Panc1 (cell line): Measurements from ENCODE around the gene IL22. TPM values are rescaled to one million over a fixed set of nuclear protein-coding genes. Genes with fewer than 3 reads are reported as not detected.

Experiments used
- ATAC-seq: fragments of 200-7000 bp; cut with Tn5 transposase; 2 replicates; pipeline ENCODE4 v1.9.1; 2020; ENCODE audit warnings: mild to moderate bottlenecking, moderate library complexity
- BruUV-seq: library from RNA; stranded (reverse); fragments of 400-500 nt; replicated peaks from 2 replicates; lab custom pipeline; 2021; lab: Mats Ljungman, UMichigan
- CTCF ChIA-PET: fragments of 300-600 bp; sonication (Branson Sonifier 250); formaldehyde crosslinking; loops from one replicate; lab custom pipeline; 2022; ENCODE audit warnings: antibody characterized with exemption; lab: Charles Lee
- POLR2A ChIA-PET: fragments of 300-600 bp; sonication (Branson Sonifier 250); formaldehyde crosslinking; loops from one replicate; lab custom pipeline; 2022; ENCODE audit warnings: antibody characterized with exemption; lab: Charles Lee
- DNase-seq: peaks from one replicate; pipeline ENCODE4 v3.0.0-alpha.2; 2010; ENCODE audit warnings: low read depth, low spot score
- H3K27ac ChIP-seq: 2 replicates; pipeline ENCODE4 v1.5.1; 2011; ENCODE audit warnings: mild to moderate bottlenecking, low read length, inconsistent platforms
- H3K27me3 ChIP-seq: fragments of 200-500 bp; sonication (Bioruptor generic); 2 replicates; pipeline ENCODE4 v1.6.0; 2014; ENCODE audit warnings: low read length, inconsistent platforms; ENCODE audit not compliant: control insufficient read depth, insufficient read depth
- H3K36me3 ChIP-seq: fragments of 200-500 bp; sonication (Bioruptor generic); 2 replicates; pipeline ENCODE4 v1.5.1; 2014; ENCODE audit warnings: inconsistent platforms, mild to moderate bottlenecking, low read length, moderate library complexity; ENCODE audit not compliant: control insufficient read depth, insufficient read depth
- H3K4me1 ChIP-seq: 2 replicates; pipeline ENCODE4 v1.5.1; 2011; ENCODE audit warnings: inconsistent platforms, mild to moderate bottlenecking, low read length, moderate library complexity; ENCODE audit not compliant: control insufficient read depth, insufficient read depth
- H3K4me3 ChIP-seq, 2 experiments: 2 replicates each; pipeline ENCODE4 v1.5.1; 2011 to 2012; ENCODE audit warnings: low read depth in 2 of 2, low read length in 2 of 2, mild to moderate bottlenecking in 2 of 2, inconsistent platforms in 1 of 2, moderate library complexity in 1 of 2
- H3K9me3 ChIP-seq: fragments of 200-500 bp; sonication (Bioruptor generic); 2 replicates; pipeline ENCODE4 v1.5.1; 2014; ENCODE audit warnings: low read depth, mild to moderate bottlenecking, inconsistent platforms, low read length, moderate library complexity; ENCODE audit not compliant: control insufficient read depth, insufficient read depth
- POLR2AphosphoS5 ChIP-seq: IDR thresholded peaks from 2 replicates; pipeline ENCODE4 v1.6.1; 2012; ENCODE audit warnings: mild to moderate bottlenecking, low read depth, low read length, moderate library complexity
- SIN3A ChIP-seq: IDR thresholded peaks from 2 replicates; pipeline ENCODE4 v1.6.1; 2012; ENCODE audit warnings: low read depth, mild to moderate bottlenecking, low read length, moderate library complexity, borderline replicate concordance; ENCODE audit not compliant: insufficient read depth
- TCF7L2 ChIP-seq: IDR thresholded peaks from 2 replicates; pipeline ENCODE4 v1.6.1; 2011; ENCODE audit warnings: mild to moderate bottlenecking, low read depth, low read length, inconsistent platforms
- in situ Hi-C: cut with HindIII; loops from 2 replicates; pipeline ENCODE4 v1.10.0; 2016; ENCODE audit warnings: low sequenced_read_pairs, low pct_unique_long_range_greater_than_20kb
- intact Hi-C: fragments of 100-400 bp; cut with micrococcal nuclease; formaldehyde crosslinking; loops from one replicate; pipeline ENCODE4 v1.10.0; 2022; ENCODE audit not compliant: unreplicated experiment
- total RNA-seq: library from RNA; stranded (reverse); gene quantifications from one replicate; pipeline ENCODE4 v1.2.1, GENCODE V29; 2021; ENCODE audit not compliant: unreplicated experiment
- TF ChIP-seq, protein P1 (sequence below), 2 experiments: IDR thresholded peaks; 2 replicates each; pipeline ENCODE4 v1.6.1; 2011 to 2012; ENCODE audit warnings: low read depth in 2 of 2, control low read depth in 1 of 2, low read length in 1 of 2, mild to moderate bottlenecking in 1 of 2, moderate library complexity in 1 of 2; ENCODE audit not compliant: insufficient read depth in 1 of 2
- TF ChIP-seq, protein P2 (sequence below): fragments of 450-650 bp; IDR thresholded peaks from 2 replicates; pipeline ENCODE4 v1.5.1; 2017; ENCODE audit warnings: mild to moderate bottlenecking

The IL22 gene
- total RNA-seq, 1 experiment from 2014 or later = not detected

DNA sequence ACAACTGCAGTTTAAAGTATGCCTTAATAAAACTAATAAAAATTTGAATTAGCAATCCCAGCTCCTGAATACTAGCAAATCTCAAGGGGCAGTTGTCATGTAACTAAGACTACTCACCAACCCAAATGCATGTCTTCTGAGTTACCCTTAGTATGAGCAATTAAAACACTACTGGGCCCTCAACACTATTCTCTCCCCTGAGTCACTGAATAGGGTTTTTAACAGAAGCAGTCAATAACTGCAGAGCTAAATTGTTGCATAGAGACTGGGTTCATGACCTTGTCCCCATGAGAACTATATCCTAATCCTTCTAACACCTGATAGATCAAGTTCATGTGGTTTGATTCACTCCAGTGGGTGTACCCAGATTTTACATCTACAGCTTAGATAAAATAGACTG is 39.9 kb upstream of the IL22 start:
- no peaks in the 10 kb centered on the region for H3K9me3 ChIP-seq
- intact Hi-C loops = no loop called here
- peaks cover 7% of the 10 kb centered on the region for H3K36me3 ChIP-seq
- in situ Hi-C loops = no loop called here
- TF ChIP-seq, protein P1, sequence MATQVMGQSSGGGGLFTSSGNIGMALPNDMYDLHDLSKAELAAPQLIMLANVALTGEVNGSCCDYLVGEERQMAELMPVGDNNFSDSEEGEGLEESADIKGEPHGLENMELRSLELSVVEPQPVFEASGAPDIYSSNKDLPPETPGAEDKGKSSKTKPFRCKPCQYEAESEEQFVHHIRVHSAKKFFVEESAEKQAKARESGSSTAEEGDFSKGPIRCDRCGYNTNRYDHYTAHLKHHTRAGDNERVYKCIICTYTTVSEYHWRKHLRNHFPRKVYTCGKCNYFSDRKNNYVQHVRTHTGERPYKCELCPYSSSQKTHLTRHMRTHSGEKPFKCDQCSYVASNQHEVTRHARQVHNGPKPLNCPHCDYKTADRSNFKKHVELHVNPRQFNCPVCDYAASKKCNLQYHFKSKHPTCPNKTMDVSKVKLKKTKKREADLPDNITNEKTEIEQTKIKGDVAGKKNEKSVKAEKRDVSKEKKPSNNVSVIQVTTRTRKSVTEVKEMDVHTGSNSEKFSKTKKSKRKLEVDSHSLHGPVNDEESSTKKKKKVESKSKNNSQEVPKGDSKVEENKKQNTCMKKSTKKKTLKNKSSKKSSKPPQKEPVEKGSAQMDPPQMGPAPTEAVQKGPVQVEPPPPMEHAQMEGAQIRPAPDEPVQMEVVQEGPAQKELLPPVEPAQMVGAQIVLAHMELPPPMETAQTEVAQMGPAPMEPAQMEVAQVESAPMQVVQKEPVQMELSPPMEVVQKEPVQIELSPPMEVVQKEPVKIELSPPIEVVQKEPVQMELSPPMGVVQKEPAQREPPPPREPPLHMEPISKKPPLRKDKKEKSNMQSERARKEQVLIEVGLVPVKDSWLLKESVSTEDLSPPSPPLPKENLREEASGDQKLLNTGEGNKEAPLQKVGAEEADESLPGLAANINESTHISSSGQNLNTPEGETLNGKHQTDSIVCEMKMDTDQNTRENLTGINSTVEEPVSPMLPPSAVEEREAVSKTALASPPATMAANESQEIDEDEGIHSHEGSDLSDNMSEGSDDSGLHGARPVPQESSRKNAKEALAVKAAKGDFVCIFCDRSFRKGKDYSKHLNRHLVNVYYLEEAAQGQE (IDR thresholded peaks at IDR 0.05; ENCODE audit: insufficient read depth in 1 of 2, low read depth in 2 of 2, low read length in 1 of 2) = no peak
- TF ChIP-seq, protein P2, sequence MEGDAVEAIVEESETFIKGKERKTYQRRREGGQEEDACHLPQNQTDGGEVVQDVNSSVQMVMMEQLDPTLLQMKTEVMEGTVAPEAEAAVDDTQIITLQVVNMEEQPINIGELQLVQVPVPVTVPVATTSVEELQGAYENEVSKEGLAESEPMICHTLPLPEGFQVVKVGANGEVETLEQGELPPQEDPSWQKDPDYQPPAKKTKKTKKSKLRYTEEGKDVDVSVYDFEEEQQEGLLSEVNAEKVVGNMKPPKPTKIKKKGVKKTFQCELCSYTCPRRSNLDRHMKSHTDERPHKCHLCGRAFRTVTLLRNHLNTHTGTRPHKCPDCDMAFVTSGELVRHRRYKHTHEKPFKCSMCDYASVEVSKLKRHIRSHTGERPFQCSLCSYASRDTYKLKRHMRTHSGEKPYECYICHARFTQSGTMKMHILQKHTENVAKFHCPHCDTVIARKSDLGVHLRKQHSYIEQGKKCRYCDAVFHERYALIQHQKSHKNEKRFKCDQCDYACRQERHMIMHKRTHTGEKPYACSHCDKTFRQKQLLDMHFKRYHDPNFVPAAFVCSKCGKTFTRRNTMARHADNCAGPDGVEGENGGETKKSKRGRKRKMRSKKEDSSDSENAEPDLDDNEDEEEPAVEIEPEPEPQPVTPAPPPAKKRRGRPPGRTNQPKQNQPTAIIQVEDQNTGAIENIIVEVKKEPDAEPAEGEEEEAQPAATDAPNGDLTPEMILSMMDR = no peak
- TF ChIP-seq POLR2AphosphoS5 (no peak), SIN3A (no peak), TCF7L2 (no peak)
- no peak overlapping the region for H3K27ac ChIP-seq
- H3K4me1 ChIP-seq = peaks cover 6% of the 10 kb centered on the region; the same call in 1 of the 2 replicates
- POLR2A ChIA-PET = no interaction called here
- CTCF ChIA-PET = no interaction called here
- no TSS peak for BruUV-seq
- no peak for DNase-seq
- no peak overlapping the region for H3K4me3 ChIP-seq
- ATAC-seq = no peak
- H3K27me3 ChIP-seq = no peaks in the 10 kb centered on the region

DNA sequence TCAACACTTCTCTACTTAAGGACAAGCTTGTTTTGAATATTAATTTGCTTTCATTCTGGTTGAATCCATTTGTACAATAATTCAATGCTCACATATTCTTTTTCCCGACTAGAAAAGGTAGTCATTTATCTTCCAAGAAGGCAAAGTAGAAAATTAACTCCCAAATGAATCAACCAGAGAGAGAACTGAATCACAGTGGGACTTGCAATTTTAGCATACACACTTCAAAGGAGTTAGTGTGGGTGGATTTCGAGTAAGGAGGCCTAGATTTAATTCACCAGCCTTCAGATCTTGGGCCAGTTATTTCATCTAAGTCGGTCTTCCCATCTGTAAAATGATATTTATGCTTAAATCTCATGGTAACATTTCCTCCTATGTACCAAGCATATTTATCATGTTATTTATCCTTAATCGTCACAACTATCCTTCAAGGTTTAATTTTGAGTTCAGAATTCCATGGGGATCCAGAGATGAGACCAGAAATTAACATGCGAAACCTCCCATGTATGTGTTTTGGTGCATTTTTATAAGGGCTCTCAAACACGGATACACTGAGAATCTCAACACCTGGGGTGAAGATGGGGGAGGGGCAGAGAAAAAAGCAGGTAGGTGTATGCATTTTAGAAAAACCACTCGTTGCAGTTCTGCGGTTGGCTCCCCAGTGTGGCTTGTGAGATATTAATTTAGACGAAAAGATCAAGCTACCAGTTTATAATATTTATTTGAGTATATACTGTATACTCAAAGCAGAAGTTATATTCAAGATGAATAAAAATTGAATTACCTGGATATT is 38.9 kb upstream of the IL22 start:
- Histone ChIP-seq H3K27me3 (no peaks in the 10 kb centered on the region), H3K9me3 (no peaks in the 10 kb centered on the region), H3K4me1 (peaks cover 6% of the 10 kb centered on the region; the same call in 1 of the 2 replicates), H3K36me3 (peaks cover 7% of the 10 kb centered on the region), H3K27ac (no peak overlapping the region), H3K4me3 (no peak overlapping the region)
- DNase-seq (no peak), ATAC-seq (no peak)
- TF ChIP-seq, protein P2 = no peak
- TF ChIP-seq SIN3A = no peak
- TF ChIP-seq TCF7L2 = no peak
- TF ChIP-seq, protein P1 (IDR thresholded peaks at IDR 0.05; ENCODE audit: insufficient read depth in 1 of 2, low read depth in 2 of 2, low read length in 1 of 2) = no peak
- TF ChIP-seq POLR2AphosphoS5 = no peak
- POLR2A ChIA-PET = no interaction called here
- no TSS peak for BruUV-seq
- intact Hi-C loops (no loop called here), in situ Hi-C loops (no loop called here)
- CTCF ChIA-PET = no interaction called here
